Effector CD4-positive, alpha-beta T cell (primary cell): ENCODE results near the gene ATP2B2. TPM values are rescaled to one million over a fixed set of nuclear protein-coding genes. Genes with fewer than 3 reads are reported as not detected.
"Not testable (repeated sequence)": the region's sequence is repeated elsewhere in the genome, so short reads cannot be mapped to it uniquely, and the experiment has no call there.

ENCODE experiments used
- DNase-seq: peaks from one replicate; pipeline ENCODE4 v3.0.0-alpha.2; 2020
- total RNA-seq: gene quantifications from one replicate; lab custom pipeline; 2026; lab: John Stamatoyannopoulos, UW

ATP2B2 gene
- total RNA-seq = not detected

DNA sequence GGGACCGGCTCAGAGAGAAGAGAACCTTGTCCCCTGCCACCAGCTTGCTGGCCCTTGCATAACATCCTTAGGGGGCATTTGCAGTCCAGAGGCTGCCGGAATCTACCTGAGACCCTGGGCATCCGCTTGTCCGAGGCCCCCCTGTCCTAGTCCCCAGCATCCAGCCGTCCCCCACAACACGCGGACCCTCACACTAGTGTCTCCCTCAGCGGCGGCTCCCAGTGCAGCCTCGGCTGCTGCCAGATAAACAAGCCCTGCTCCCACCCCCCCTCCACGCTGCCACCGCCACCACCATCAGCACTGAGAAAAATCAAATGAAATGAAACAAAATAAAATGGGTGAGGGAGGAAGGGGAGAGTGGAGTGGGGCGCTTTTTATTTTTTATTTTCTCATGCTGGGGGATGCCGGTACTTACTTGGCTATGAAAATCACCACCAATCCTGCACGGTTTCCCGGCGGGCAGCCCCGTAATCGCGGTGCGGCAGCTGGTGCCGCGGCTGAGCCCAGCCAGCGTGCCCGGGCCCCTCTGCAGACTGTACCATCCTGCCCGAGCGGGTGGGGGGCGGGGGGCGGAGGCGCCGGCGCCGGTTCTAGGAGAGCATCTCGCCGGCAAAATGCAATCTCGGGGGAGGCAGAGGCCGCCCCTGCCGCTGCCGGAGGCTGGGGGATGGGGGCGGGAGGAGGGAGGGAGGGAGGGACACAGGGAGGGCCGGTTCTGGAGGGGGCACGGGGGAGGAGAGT is at the start of gene ATP2B2:
Gene ATP2B2 (minus strand): TSS at position 537 of the 741 bp plus-strand sequence. CDS start 56,043 bp downstream, outside the sequence.
- no peak for DNase-seq

GRCh38 chr3:10554746-10555145 is 49.4 kb upstream of the ATP2B2 start:
- DNase-seq = no peak

GRCh38 chr3:10554236-10554611 is 48.8 kb upstream of the ATP2B2 start:
- DNase-seq = no peak

- DNase-seq = no peak
Observed at GRCh38 chr3:10553591-10554235, 48.3 kb upstream of the ATP2B2 start.

DNA sequence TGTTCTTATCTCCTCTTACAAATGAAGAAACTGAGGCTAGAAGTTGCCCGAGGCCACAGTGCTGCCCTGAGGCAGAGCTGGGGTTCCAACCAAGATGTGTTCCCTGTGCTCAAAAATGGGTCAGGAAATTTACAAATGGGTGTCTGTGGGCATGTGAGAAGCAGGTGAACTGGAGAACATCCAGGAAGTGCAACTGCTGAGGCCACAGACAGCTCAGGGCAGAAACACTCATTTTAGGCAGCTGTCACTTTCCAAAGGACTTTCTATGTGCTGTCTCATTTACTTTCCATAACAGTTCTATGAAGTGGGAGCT is 47.2 kb upstream of the ATP2B2 start:
- DNase-seq = no peak

DNA sequence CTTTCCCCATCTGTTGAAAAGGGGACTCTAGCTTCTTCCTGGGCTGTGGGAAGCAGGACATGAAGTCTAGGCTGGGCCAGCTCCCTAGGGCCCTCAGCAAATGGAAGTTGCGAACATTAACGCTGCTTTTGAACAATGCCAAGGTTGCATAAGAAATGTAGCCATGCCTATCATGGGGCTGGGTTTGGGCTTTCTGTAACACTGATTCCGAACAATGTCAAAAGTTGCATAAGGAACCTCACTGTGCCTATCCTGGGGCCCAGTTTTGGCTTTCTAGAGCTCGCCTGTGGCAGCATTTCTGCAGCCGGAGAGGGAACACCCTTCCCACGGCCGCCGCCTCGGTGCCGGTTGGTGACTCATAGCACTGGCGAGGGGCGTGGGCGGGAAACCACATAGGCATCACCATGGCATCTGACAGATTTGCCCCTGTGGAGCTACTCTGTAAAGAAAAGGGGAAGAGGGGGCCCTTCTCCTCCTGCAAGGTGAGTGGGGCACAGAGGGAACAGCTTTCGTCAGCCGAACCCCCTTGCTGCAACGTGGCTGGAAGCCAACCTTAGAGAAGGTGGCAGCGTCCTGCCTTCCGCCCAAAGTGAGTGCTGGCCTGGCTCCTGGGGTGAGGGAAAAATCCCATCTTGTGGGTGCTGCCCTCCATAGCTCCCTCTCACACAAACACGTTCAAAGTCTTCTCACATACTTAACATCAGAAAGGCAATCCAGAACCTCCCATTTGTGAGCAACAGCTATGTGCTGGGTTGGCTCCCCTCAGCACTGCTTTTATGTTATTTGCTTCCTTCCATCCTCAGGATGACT is 46.6 kb upstream of the ATP2B2 start:
- DNase-seq = peak; percentile 48

- no peak for DNase-seq
Observed at GRCh38 chr3:10551139-10551538, 45.8 kb upstream of the ATP2B2 start.

DNA sequence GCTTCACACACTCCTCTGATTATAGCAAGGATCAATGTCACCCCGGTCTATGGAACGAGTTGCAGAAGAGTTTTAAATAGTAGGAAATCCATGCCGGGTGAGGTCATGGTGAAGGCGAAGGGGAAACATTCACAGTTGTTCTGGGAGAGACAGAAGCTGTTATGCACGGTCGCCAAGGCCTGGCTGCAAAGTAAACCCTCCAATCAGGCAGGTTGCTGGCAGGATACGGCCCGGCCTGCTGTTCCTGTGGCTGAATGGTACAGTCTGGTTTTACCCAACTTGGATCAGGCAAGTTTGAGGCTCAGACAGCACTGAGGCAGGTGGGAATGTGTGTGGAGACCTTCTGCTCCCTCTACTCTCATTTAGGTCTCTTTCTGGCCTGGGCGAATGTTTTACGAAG is 45.3 kb upstream of the ATP2B2 start:
- no peak for DNase-seq

DNA sequence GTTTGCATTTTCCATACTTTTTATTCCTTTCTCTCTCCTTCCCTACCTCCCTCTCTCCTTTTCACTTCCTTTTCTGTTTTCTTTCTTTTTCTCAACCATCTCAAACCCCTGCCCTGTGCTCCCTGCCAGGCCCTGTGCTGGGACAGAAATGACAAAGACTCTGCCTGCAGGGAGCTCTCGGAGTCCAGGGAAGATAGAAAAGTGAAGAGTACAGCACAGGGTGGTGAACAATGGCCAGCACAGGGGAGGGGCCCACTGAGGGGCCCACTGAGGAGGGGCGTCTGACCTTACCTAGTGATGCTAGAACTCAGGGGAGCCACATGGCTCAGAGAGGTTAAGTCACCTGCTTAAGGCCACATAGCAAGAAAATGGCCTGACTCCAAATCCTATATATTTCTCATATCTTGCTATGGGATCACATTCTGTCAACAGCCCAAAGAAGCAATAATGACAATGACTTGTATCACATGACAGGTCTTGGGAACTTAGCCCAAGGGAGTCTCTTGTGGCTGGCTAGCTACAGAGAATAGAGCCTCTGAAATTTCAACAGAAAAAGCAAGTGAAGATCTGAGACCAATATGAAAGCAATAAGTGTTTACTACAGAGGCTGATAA is 44.3 kb upstream of the ATP2B2 start:
- no peak for DNase-seq

- DNase-seq = no peak
Observed at GRCh38 chr3:10548992-10549391, 43.6 kb upstream of the ATP2B2 start.

- no peak for DNase-seq
Observed at GRCh38 chr3:10547841-10548783, 42.7 kb upstream of the ATP2B2 start.

DNA sequence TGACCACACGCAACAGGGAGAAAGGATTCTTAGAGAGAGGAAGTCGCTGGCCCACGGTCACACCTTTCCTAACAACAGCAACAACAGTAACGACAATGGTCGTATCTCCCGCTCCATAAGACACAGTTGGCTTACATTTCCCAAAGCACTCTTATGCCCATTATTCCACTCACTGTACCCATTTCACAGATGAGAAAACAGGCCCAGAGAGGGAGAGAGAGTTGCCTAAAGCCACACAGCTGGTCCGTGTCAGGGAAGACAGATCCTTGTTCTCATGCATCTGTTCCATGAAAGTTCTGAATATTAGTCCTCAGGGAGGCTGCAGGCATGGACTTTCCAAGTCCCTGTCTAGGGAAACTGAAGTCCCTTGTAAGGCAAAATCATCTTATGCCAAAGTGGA is 42.0 kb upstream of the ATP2B2 start:
- DNase-seq = no peak

GRCh38 chr3:10546820-10547263 is 41.5 kb upstream of the ATP2B2 start:
- no peak for DNase-seq

DNA sequence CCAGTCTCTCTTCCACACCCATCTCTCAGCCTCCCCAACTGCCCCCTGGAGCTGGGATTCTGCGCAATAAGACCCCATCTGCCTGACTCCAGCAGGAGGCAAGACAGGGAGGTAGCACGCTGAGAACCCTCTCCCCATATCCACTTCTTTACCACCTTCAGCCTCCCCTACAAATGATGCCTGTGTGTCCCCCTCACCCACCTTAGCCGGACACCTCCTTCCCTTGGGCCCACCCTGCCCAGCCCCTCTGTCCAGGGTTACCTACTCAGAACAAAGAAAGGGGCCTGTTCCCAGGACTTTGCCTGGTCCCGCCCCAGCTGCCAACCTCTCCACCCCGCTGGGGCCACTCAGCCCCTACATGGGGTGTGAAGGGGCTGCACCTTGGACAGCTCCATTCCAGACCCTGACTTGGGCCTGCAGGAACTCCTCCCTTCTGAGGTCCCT is 40.8 kb upstream of the ATP2B2 start:
- no peak for DNase-seq

DNA sequence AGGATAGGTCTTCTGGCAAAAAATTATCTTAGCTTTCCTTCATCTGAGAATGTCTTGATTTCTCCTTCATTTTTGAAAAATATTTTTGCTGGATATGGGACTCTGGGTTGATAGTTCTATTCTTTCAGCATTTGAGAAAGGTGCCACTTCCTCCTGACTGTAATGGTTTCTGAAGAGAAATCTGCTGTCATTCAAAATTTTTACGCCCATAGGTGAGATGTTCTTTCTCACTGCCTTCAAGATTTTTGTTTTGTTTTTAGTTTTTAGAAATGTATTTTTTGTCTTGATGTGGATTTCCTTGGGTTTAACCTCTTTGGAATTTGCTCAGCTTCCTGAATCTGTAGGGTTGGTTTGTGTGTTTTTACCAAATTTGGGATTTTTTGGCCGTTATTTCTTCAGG is 37.1 kb upstream of the ATP2B2 start:
- no peak for DNase-seq

- DNase-seq = not testable (repeated sequence)
Observed at GRCh38 chr3:10540347-10540746, 35.0 kb upstream of the ATP2B2 start.

DNA sequence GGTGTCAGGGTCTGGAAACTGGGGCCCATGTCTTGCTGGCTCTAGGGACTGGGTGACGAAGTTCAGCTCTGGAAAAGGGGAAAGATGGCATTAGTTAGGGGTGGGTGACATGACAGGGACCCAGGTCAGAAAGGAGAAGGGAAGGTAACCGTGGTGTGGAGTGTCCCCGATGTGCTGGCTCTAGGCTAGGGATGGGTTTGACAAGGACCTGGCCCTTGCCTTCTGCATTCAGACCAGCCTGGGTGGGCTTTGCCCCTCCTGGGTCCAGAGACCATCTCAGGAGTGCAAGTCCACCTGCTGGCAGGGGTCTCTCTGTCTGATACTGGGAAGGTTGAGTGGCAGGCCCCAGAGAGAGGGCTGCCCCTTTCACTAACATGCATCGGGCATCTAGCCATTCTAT is 28.7 kb upstream of the ATP2B2 start:
- DNase-seq = no peak

- no peak for DNase-seq
Observed at GRCh38 chr3:10533737-10534023, 28.3 kb upstream of the ATP2B2 start.

- no peak for DNase-seq
Observed at GRCh38 chr3:10532939-10533736, 27.8 kb upstream of the ATP2B2 start.

DNA sequence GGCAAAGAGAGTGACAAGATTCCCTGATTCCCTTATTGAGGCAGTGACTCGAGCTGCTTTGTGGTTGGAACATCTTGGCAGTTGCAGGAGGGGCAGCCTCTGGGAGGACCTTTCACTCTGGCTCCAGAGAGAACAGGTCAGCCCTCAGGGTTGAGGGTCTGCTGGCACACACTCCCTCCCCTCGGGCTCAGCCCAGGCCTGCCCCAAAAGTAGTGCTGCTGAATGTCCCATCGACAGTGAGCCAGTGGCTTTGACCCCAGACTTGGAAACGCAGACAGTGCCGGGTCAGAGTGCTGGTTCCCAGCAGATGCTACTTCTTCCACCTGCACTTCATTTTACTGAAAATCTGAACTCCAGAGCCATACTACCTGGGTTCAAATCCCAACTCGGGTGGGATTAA is 25.6 kb upstream of the ATP2B2 start:
- no peak for DNase-seq

- no peak for DNase-seq
Observed at GRCh38 chr3:10530241-10530640, 24.9 kb upstream of the ATP2B2 start.
